Measurements from ENCODE around the gene TJP2.

The TJP2 gene

GRCh38 chr9:69279084-69279731 is 105.1 kb downstream of the TJP2 start:
- TF ChIP-seq EZH2 (IDR thresholded peaks at IDR 0.05) = no peak
- TF ChIP-seq FOXP2 (optimal IDR thresholded peaks at IDR 0.05; ENCODE audit: control extremely low read depth, extremely low read length, insufficient read depth) = no peak
- no peak for TF ChIP-seq POLR2AphosphoS5 (IDR thresholded peaks at IDR 0.05; ENCODE audit: borderline replicate concordance, low read depth, low read length)
- no peaks in the 10 kb centered on the region for H3K9me3 ChIP-seq (ENCODE audit: low read depth, low read length)
- H3K36me3 ChIP-seq (ENCODE audit: insufficient read depth, low read length) = no peaks in the 10 kb centered on the region
- no peak for DNase-seq (ENCODE audit: low read depth, low spot score)
- H3K4me3 ChIP-seq = no peak overlapping the region
- no peak overlapping the region for H3K27ac ChIP-seq
- H3K9ac ChIP-seq (ENCODE audit: insufficient read length) = no peak overlapping the region

DNA sequence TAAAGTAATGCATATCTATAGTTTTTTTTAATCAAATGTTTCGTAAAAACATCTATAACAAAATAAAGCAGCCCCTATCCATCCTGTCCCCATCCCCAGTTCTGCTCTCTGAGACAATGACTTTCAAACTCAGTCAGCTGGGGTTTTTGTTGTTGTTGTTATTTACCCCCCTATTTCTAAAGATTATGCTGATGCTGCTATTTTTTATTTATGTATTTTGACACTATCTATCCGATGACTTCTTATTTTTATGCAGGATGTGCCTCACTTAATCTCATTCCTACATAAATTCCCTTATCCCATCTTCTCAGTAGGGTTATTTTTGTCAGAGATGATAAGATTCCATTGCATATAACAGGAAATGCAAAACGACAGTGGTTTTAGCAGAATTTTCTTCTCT is 105.7 kb downstream of the TJP2 start:
- Histone ChIP-seq H3K9ac (ENCODE audit: insufficient read length) (no peak overlapping the region), H3K9me3 (ENCODE audit: low read depth, low read length) (no peaks in the 10 kb centered on the region), H3K36me3 (ENCODE audit: insufficient read depth, low read length) (no peaks in the 10 kb centered on the region), H3K27ac (no peak overlapping the region), H3K4me3 (no peak overlapping the region)
- no peak for DNase-seq (ENCODE audit: low read depth, low spot score)
- TF ChIP-seq FOXP2 (optimal IDR thresholded peaks at IDR 0.05; ENCODE audit: control extremely low read depth, extremely low read length, insufficient read depth) = no peak
- TF ChIP-seq POLR2AphosphoS5 (IDR thresholded peaks at IDR 0.05; ENCODE audit: borderline replicate concordance, low read depth, low read length) = no peak
- no peak for TF ChIP-seq EZH2 (IDR thresholded peaks at IDR 0.05)

- Histone ChIP-seq H3K4me3 (no peak overlapping the region), H3K9ac (ENCODE audit: insufficient read length) (no peak overlapping the region), H3K27ac (no peak overlapping the region), H3K9me3 (ENCODE audit: low read depth, low read length) (no peaks in the 10 kb centered on the region), H3K36me3 (ENCODE audit: insufficient read depth, low read length) (no peaks in the 10 kb centered on the region)
- DNase-seq (ENCODE audit: low read depth, low spot score) = no peak
- no peak for TF ChIP-seq FOXP2 (optimal IDR thresholded peaks at IDR 0.05; ENCODE audit: control extremely low read depth, extremely low read length, insufficient read depth)
- TF ChIP-seq POLR2AphosphoS5 (IDR thresholded peaks at IDR 0.05; ENCODE audit: borderline replicate concordance, low read depth, low read length) = no peak
- TF ChIP-seq EZH2 (IDR thresholded peaks at IDR 0.05) = no peak
Measured at GRCh38 chr9:69283003-69283402, 108.9 kb downstream of the TJP2 start.

DNA sequence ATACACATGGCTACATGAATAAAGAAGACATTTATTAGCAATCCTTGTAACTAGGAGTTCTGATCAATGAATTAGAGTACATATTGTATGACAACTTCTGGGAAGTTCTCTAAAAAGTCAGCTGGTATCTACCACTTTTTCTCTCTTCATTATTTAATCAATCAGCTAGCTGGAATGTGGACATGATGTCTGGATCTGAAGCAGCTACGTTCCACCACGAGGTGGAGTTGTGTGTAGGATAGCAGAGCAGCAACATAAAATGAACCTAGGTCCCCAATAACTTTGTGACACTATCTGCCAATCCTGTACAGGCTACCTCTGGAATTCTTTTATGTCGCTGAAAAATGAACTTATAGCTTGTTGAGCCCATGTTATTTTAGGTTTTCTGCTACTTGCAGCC is 118.0 kb downstream of the TJP2 start:
- H3K4me3 ChIP-seq = no peak overlapping the region
- DNase-seq (ENCODE audit: low read depth, low spot score) = no peak
- TF ChIP-seq POLR2AphosphoS5 (IDR thresholded peaks at IDR 0.05; ENCODE audit: borderline replicate concordance, low read depth, low read length) = no peak
- no peak for TF ChIP-seq EZH2 (IDR thresholded peaks at IDR 0.05)
- no peaks in the 10 kb centered on the region for H3K9me3 ChIP-seq (ENCODE audit: low read depth, low read length)
- H3K36me3 ChIP-seq (ENCODE audit: insufficient read depth, low read length) = no peaks in the 10 kb centered on the region
- no peak overlapping the region for H3K27ac ChIP-seq
- H3K9ac ChIP-seq (ENCODE audit: insufficient read length) = no peak overlapping the region

- Histone ChIP-seq H3K9ac (ENCODE audit: insufficient read length) (no peak overlapping the region), H3K36me3 (ENCODE audit: insufficient read depth, low read length) (no peaks in the 10 kb centered on the region), H3K27ac (no peak overlapping the region), H3K9me3 (ENCODE audit: low read depth, low read length) (no peaks in the 10 kb centered on the region), H3K4me3 (no peak overlapping the region)
- DNase-seq (ENCODE audit: low read depth, low spot score) = no peak
- TF ChIP-seq POLR2AphosphoS5 (IDR thresholded peaks at IDR 0.05; ENCODE audit: borderline replicate concordance, low read depth, low read length) = no peak
- TF ChIP-seq FOXP2 (optimal IDR thresholded peaks at IDR 0.05; ENCODE audit: control extremely low read depth, extremely low read length, insufficient read depth) = no peak
- TF ChIP-seq EZH2 (IDR thresholded peaks at IDR 0.05) = no peak
Measured at GRCh38 chr9:69293156-69293555, 119.1 kb downstream of the TJP2 start.

- no peak for TF ChIP-seq POLR2AphosphoS5 (IDR thresholded peaks at IDR 0.05; ENCODE audit: borderline replicate concordance, low read depth, low read length)
- TF ChIP-seq FOXP2 (optimal IDR thresholded peaks at IDR 0.05; ENCODE audit: control extremely low read depth, extremely low read length, insufficient read depth) = no peak
- TF ChIP-seq EZH2 (IDR thresholded peaks at IDR 0.05) = no peak
- Histone ChIP-seq H3K36me3 (ENCODE audit: insufficient read depth, low read length) (no peaks in the 10 kb centered on the region), H3K4me3 (no peak overlapping the region), H3K27ac (no peak overlapping the region), H3K9me3 (ENCODE audit: low read depth, low read length) (no peaks in the 10 kb centered on the region), H3K9ac (ENCODE audit: insufficient read length) (no peak overlapping the region)
- no peak for DNase-seq (ENCODE audit: low read depth, low spot score)
Measured at GRCh38 chr9:69295872-69296552, 121.9 kb downstream of the TJP2 start.

- TF ChIP-seq EZH2 (IDR thresholded peaks at IDR 0.05) = no peak
- no peak for TF ChIP-seq FOXP2 (optimal IDR thresholded peaks at IDR 0.05; ENCODE audit: control extremely low read depth, extremely low read length, insufficient read depth)
- no peak for TF ChIP-seq POLR2AphosphoS5 (IDR thresholded peaks at IDR 0.05; ENCODE audit: borderline replicate concordance, low read depth, low read length)
- no peak for DNase-seq (ENCODE audit: low read depth, low spot score)
- no peak overlapping the region for H3K9ac ChIP-seq (ENCODE audit: insufficient read length)
Measured at GRCh38 chr9:69297300-69297980, 123.4 kb downstream of the TJP2 start.

GRCh38 chr9:69299315-69299714 is 125.2 kb downstream of the TJP2 start:
- Histone ChIP-seq H3K9me3 (ENCODE audit: low read depth, low read length) (no peaks in the 10 kb centered on the region), H3K36me3 (ENCODE audit: insufficient read depth, low read length) (no peaks in the 10 kb centered on the region), H3K4me3 (no peak overlapping the region), H3K27ac (no peak overlapping the region), H3K9ac (ENCODE audit: insufficient read length) (no peak overlapping the region)
- DNase-seq (ENCODE audit: low read depth, low spot score) = no peak
- TF ChIP-seq FOXP2 (optimal IDR thresholded peaks at IDR 0.05; ENCODE audit: control extremely low read depth, extremely low read length, insufficient read depth) = no peak
- TF ChIP-seq POLR2AphosphoS5 (IDR thresholded peaks at IDR 0.05; ENCODE audit: borderline replicate concordance, low read depth, low read length) = no peak
- no peak for TF ChIP-seq EZH2 (IDR thresholded peaks at IDR 0.05)

More at GRCh38 chr9:69297300-69297980, 123.4 kb downstream of the TJP2 start:
- no peaks in the 10 kb centered on the region for H3K36me3 ChIP-seq (ENCODE audit: insufficient read depth, low read length)
- H3K4me3 ChIP-seq = no peak overlapping the region
- H3K9me3 ChIP-seq (ENCODE audit: low read depth, low read length) = no peaks in the 10 kb centered on the region
- no peak overlapping the region for H3K27ac ChIP-seq

Measured in SK-N-MC (cell line).